ENCODE data around the gene SATB2. TPM values are rescaled to one million over a fixed set of nuclear protein-coding genes. Genes with fewer than 3 reads are reported as not detected.

The SATB2 gene
- total RNA-seq, 1 donor from 2014 or later = 7.4 TPM

DNA sequence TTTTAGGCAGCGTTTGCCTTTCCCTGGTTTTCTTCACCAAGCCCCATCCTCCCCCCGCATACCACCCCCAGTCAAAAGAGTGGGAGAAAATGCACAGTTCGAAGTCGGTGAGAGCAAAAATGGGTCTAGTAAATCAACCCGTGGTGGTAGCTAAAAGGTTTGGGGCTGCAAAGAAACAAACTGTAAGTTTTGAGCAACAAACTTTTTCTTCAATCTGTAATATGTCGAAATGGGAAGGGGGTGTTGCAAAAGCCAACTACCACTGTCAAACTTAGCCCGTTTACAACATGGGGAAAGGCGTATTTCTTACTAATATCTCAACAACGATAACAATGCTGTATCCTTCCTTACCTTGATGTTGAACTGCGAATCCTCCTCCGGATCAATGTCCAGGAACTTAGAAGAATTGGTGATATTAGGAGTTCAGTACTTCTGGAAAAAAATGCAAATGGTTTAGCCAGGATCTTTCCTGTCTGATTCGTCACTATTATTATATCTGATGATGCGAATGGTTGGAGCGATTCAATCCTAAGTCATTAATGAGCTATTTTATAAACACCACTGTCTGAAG, 2.4 kb upstream of the SATB2 start:
- Histone ChIP-seq H3K4me3 (peak overlapping the region; percentile 89 to 91), H3K27ac (peak overlapping the region; percentile 80), H3K27me3 (peaks cover 5% of the 10 kb centered on the region), H3K36me3 (no peaks in the 10 kb centered on the region), H3K9me3 (no peaks in the 10 kb centered on the region), H3K4me1 (peaks cover 60% of the 10 kb centered on the region)
- intact Hi-C loops (cut with DNase I) = no loop called here
- TF ChIP-seq, protein P1, sequence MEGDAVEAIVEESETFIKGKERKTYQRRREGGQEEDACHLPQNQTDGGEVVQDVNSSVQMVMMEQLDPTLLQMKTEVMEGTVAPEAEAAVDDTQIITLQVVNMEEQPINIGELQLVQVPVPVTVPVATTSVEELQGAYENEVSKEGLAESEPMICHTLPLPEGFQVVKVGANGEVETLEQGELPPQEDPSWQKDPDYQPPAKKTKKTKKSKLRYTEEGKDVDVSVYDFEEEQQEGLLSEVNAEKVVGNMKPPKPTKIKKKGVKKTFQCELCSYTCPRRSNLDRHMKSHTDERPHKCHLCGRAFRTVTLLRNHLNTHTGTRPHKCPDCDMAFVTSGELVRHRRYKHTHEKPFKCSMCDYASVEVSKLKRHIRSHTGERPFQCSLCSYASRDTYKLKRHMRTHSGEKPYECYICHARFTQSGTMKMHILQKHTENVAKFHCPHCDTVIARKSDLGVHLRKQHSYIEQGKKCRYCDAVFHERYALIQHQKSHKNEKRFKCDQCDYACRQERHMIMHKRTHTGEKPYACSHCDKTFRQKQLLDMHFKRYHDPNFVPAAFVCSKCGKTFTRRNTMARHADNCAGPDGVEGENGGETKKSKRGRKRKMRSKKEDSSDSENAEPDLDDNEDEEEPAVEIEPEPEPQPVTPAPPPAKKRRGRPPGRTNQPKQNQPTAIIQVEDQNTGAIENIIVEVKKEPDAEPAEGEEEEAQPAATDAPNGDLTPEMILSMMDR (IDR thresholded peaks at IDR 0.05) = no peak
- no peak for TF ChIP-seq POLR2AphosphoS5 (IDR thresholded peaks at IDR 0.05; ENCODE audit: insufficient read depth in 1 of 2, low read depth in 1 of 2)
- TF ChIP-seq POLR2A (IDR thresholded peaks at IDR 0.05) = no peak
- no peak for DNase-seq (ENCODE audit: extremely low spot score in 2 of 2)

DNA sequence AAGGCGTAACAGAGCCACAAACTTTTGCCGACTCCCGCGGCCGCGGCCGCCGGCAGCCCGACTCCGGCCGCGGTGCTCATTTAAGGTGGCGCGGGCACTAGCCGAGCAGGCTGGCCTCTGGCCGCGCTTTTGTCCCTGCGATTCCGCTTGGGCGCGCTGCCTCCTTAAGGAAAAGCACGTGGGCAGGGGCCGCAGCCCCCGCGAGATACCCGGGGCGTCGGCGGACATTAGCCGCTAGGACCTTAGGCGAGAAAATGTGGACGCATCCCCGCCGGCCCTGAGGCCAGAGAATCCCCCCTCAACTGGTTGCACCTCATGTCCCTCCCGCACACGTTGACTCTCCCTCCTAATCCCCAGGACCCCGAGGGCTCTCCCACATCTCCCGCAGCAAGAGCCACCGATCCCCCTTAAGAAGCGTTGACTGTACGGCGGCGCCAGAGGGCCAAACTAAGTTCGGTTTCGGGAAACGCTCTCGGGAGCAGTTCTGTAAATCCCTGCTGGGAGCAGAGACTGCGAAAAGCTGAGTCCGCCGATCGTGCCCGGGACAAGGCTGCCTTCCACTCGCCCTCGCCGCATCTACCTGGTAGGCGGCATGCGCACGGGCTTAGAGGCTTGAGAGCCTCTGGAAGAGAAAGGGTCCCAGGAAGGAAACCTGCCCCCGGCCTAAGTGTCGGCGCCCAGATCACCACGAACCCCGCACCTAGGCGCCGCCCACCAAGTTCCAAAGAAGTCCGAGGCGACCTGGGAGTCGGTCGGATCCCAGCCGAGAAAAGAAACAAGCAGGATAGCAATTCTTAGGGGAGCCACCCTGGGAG, 1.8 kb upstream of the SATB2 start:
- TF ChIP-seq POLR2AphosphoS5 (IDR thresholded peaks at IDR 0.05; ENCODE audit: insufficient read depth in 1 of 2, low read depth in 1 of 2) (peak; percentile 73 to 85), POLR2A (IDR thresholded peaks at IDR 0.05) (no peak)
- TF ChIP-seq, protein P1 (IDR thresholded peaks at IDR 0.05) = peak in 1 of 3 experiments; percentile 24
- Histone ChIP-seq H3K27ac (peak overlapping the region; percentile 80), H3K4me1 (peaks cover 58% of the 10 kb centered on the region), H3K9me3 (no peaks in the 10 kb centered on the region), H3K4me3 (peak overlapping the region; percentile 89 to 91), H3K27me3 (no peaks in the 10 kb centered on the region), H3K36me3 (no peaks in the 10 kb centered on the region)
- no peak for DNase-seq (ENCODE audit: extremely low spot score in 2 of 2)
- intact Hi-C loops (cut with DNase I) = no loop called here

- TF ChIP-seq, protein P1 (IDR thresholded peaks at IDR 0.05) = no peak
- no peak for TF ChIP-seq POLR2A (IDR thresholded peaks at IDR 0.05)
- no peak for TF ChIP-seq POLR2AphosphoS5 (IDR thresholded peaks at IDR 0.05; ENCODE audit: insufficient read depth in 1 of 2, low read depth in 1 of 2)
- H3K27me3 ChIP-seq = no peaks in the 10 kb centered on the region
- DNase-seq (ENCODE audit: extremely low spot score in 2 of 2) = no peak
- peaks cover 51% of the 10 kb centered on the region for H3K4me1 ChIP-seq
- H3K36me3 ChIP-seq = no peaks in the 10 kb centered on the region
- peak overlapping the region; percentile 89 to 91 for H3K4me3 ChIP-seq
- H3K9me3 ChIP-seq = no peaks in the 10 kb centered on the region
- H3K27ac ChIP-seq = peak overlapping the region; percentile 80
- intact Hi-C loops (cut with DNase I) = no loop called here
Observed at GRCh38 chr2:199458806-199459285, 1.1 kb upstream of the SATB2 start.

DNA sequence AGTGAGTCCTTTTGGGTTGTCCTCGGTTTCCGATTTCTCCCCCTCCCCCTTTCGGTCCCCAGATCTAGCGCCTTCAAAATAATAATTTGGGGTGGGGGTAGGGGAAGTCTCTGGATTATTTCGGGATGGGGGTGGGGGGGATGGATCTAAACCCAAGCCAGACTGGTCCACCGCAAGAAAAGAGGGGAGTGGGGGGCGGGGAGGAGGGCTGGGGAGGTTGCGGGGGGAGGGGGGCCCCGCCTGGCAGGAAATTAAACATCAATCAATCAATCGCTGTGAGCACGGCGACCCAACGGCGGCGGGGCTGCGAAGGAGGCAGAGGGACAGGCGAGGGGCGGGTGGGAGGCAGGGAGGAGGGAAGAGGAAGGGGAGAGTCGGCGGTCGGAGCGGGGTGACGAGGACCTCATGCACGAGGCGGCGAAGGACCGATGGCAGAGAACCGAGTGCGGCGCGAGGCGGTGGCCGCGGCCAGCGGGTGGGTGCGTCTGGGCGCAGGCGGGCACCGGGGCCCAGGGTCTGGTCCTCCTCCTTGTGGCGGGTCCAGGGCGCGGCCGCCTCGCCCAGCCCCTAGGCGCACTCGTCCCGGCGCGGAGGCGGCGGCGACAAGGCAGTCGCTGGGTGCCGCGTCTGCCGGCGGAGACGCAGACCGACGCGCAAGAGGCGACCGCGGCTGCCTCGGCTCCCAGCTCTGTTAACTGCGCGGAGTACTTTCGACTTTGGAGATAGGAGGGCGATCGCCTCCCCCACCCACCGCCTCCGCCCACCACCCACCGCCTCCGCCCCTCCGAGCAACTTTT, 468 bp upstream of the SATB2 start:
- peak overlapping the region; percentile 80 for H3K27ac ChIP-seq
- intact Hi-C loops (cut with DNase I) = no loop called here

More for the DNA sequence above, 468 bp upstream of the SATB2 start:
- no peak for DNase-seq (ENCODE audit: extremely low spot score in 2 of 2)
- H3K27me3 ChIP-seq = no peaks in the 10 kb centered on the region
- H3K36me3 ChIP-seq = no peaks in the 10 kb centered on the region
- H3K9me3 ChIP-seq = no peaks in the 10 kb centered on the region
- H3K4me1 ChIP-seq = peaks cover 45% of the 10 kb centered on the region
- no peak for TF ChIP-seq POLR2A (IDR thresholded peaks at IDR 0.05)
- TF ChIP-seq, protein P1 (IDR thresholded peaks at IDR 0.05) = no peak
- no peak for TF ChIP-seq POLR2AphosphoS5 (IDR thresholded peaks at IDR 0.05; ENCODE audit: insufficient read depth in 1 of 2, low read depth in 1 of 2)
- peak overlapping the region; percentile 89 to 91 for H3K4me3 ChIP-seq
